A549 (cell line): ENCODE results near the gene SMARCA4. TPM values are rescaled to one million over a fixed set of nuclear protein-coding genes. Genes with fewer than 3 reads are reported as not detected.
A peak's percentile ranks its signal among the peaks of the same experiment; 100 is the strongest.

Experiments
- ATAC-seq, 2 experiments: fragments of 200-7000 bp in 1 of 2; fragments of >200 bp in 1 of 2; cut with Nextera tagmentation in 1 of 2; cut with Tn5 transposase in 1 of 2; 3 replicates each; pipeline versions ENCODE4 v1.8.0 to v1.9.1; 2018 to 2020; ENCODE audit warnings: mild to moderate bottlenecking in 1 of 2, moderate library complexity in 1 of 2
- CTCF ChIA-PET: fragments of 300-600 bp; sonication (Branson Sonifier 250); formaldehyde crosslinking; extraction: SDS; loops from one replicate; lab custom pipeline; 2021; ENCODE audit warnings: antibody characterized with exemption, inconsistent platforms; lab: Yijun Ruan, JAX
- POLR2A ChIA-PET: fragments of 350-600 bp; formaldehyde crosslinking; extraction: SDS; loops from one replicate; lab custom pipeline; 2021; ENCODE audit warnings: antibody characterized with exemption, inconsistent platforms; lab: Yijun Ruan, JAX
- DNase-seq, 2 experiments: peaks; one replicate each; pipeline versions ENCODE4 v3.0.0 to v3.0.0-alpha.2; 2011 to 2016; ENCODE audit warnings: low read depth in 1 of 2, low spot score in 1 of 2
- FAIRE-seq: peaks from 2 replicates; lab custom pipeline; 2011; peaks lifted over from hg19 to GRCh38; lab: Jason Lieb, UNC
- H3K27ac ChIP-seq, 2 experiments: fragments of >200 bp; sonication (Bioruptor Twin); formaldehyde crosslinking; 3 replicates each; pipeline ENCODE4 v1.5.1; 2016 to 2017
- H3K4me1 ChIP-seq: fragments of >200 bp; sonication (Bioruptor Twin); formaldehyde crosslinking; 3 replicates; pipeline ENCODE4 v1.6.1; 2016
- H3K4me2 ChIP-seq: fragments of >200 bp; sonication (Bioruptor Twin); formaldehyde crosslinking; 3 replicates; pipeline ENCODE4 v1.6.1; 2016
- H3K4me3 ChIP-seq: fragments of >200 bp; sonication (Bioruptor Twin); formaldehyde crosslinking; 3 replicates; pipeline ENCODE4 v1.5.1; 2016
- H3K9me3 ChIP-seq: fragments of >200 bp; sonication (Bioruptor Twin); formaldehyde crosslinking; 3 replicates; pipeline ENCODE4 v1.6.1; 2016
- ATOH8 ChIP-seq: fragments of 250-450 bp; sonication (Bioruptor Pico); IDR thresholded peaks from 2 replicates; pipeline ENCODE4 v1.5.0; 2020; ENCODE audit warnings: low read depth, mild to moderate bottlenecking, moderate library complexity
- BHLHE40 ChIP-seq: IDR thresholded peaks from 2 replicates; pipeline ENCODE4 v1.6.1; 2012; ENCODE audit warnings: low read depth, low read length, inconsistent platforms
- CBX2 ChIP-seq: fragments of 200-600 bp; sonication (generic); IDR thresholded peaks from 2 replicates; pipeline ENCODE4 v1.6.1; 2016; ENCODE audit warnings: low read depth, mild to moderate bottlenecking, borderline replicate concordance
- CBX8 ChIP-seq: fragments of 200-600 bp; sonication (generic); IDR thresholded peaks from 2 replicates; pipeline ENCODE4 v1.6.1; 2016
- CHD4 ChIP-seq: fragments of 200-600 bp; sonication (generic); IDR thresholded peaks from 2 replicates; pipeline ENCODE4 v1.6.1; 2016; ENCODE audit warnings: antibody characterized with exemption, mild to moderate bottlenecking, borderline replicate concordance
- E2F6 ChIP-seq: IDR thresholded peaks from 2 replicates; pipeline ENCODE4 v1.6.1; 2012; ENCODE audit warnings: low read depth, borderline replicate concordance
- EHMT2 ChIP-seq: fragments of 200-600 bp; sonication (generic); IDR thresholded peaks from 2 replicates; pipeline ENCODE4 v1.6.1; 2016; ENCODE audit warnings: antibody characterized with exemption, low read depth, mild to moderate bottlenecking, moderate library complexity
- EP300 ChIP-seq, 2 experiments: fragments of >200 bp; sonication (Bioruptor Twin); formaldehyde crosslinking; IDR thresholded peaks; 2 replicates in 1 of 2; 3 replicates in 1 of 2; pipeline ENCODE4 v1.6.1; 2016 to 2017
- ESRRA ChIP-seq: fragments of 150-350 bp; IDR thresholded peaks from 2 replicates; pipeline ENCODE4 v1.6.1; 2014; ENCODE audit warnings: mild to moderate bottlenecking, low read length, borderline replicate concordance
- FOSB ChIP-seq: fragments of 250-450 bp; sonication (Bioruptor Pico); IDR thresholded peaks from 2 replicates; pipeline ENCODE4 v1.5.0; 2020; ENCODE audit warnings: mild to moderate bottlenecking, moderate library complexity
- FOSL2 ChIP-seq, 2 experiments: fragments of 450-650 bp in 1 of 2; fragments of >200 bp in 1 of 2; sonication (Bioruptor Twin) in 1 of 2; formaldehyde crosslinking; IDR thresholded peaks; 2 replicates each; pipeline versions ENCODE4 v1.5.0 to v1.6.1; 2016 to 2020; ENCODE audit warnings: mild to moderate bottlenecking in 1 of 2, moderate library complexity in 1 of 2
- FOXS1 ChIP-seq: fragments of 250-450 bp; sonication (Bioruptor Pico); IDR thresholded peaks from 2 replicates; pipeline ENCODE4 v1.5.0; 2020; ENCODE audit warnings: mild to moderate bottlenecking, moderate library complexity
- GATA3 ChIP-seq: IDR thresholded peaks from 2 replicates; pipeline ENCODE4 v1.6.1; 2012; ENCODE audit warnings: borderline replicate concordance
- HES2 ChIP-seq: fragments of >200 bp; sonication (Bioruptor Twin); formaldehyde crosslinking; IDR thresholded peaks from 2 replicates; pipeline ENCODE4 v1.6.1; 2016
- HEYL ChIP-seq: fragments of 250-450 bp; sonication (Bioruptor Pico); IDR thresholded peaks from 2 replicates; pipeline ENCODE4 v1.8.0; 2021; ENCODE audit warnings: mild to moderate bottlenecking, moderate library complexity
- HMGXB4 ChIP-seq: fragments of 250-450 bp; sonication (Bioruptor Pico); IDR thresholded peaks from 2 replicates; pipeline ENCODE4 v1.5.0; 2021; ENCODE audit warnings: mild to moderate bottlenecking, moderate library complexity, borderline replicate concordance
- JUNB ChIP-seq: fragments of >200 bp; sonication (Bioruptor Twin); formaldehyde crosslinking; IDR thresholded peaks from 2 replicates; pipeline ENCODE4 v1.6.1; 2016
- KDM5A ChIP-seq: fragments of 200-600 bp; sonication (generic); IDR thresholded peaks from 2 replicates; pipeline ENCODE4 v1.6.1; 2016; ENCODE audit warnings: antibody characterized with exemption, mild to moderate bottlenecking
- MAFK ChIP-seq: fragments of 450-650 bp; IDR thresholded peaks from 2 replicates; pipeline ENCODE4 v1.6.1; 2014; ENCODE audit not compliant: partially characterized antibody
- MAZ ChIP-seq: fragments of 150-350 bp; IDR thresholded peaks from 2 replicates; pipeline ENCODE4 v1.6.1; 2014; ENCODE audit warnings: antibody characterized with exemption, low read depth, low read length, borderline replicate concordance
- MYC ChIP-seq: IDR thresholded peaks from 2 replicates; pipeline ENCODE4 v1.6.1; 2012; ENCODE audit warnings: mild to moderate bottlenecking, inconsistent platforms, low read length, improper control_type of control experiment, borderline replicate concordance
- NFE2L2 ChIP-seq: fragments of 150-350 bp; conservative IDR thresholded peaks from 2 replicates; pipeline ENCODE4 v1.6.1; 2014; ENCODE audit warnings: low read length
- NPAS2 ChIP-seq: fragments of 250-450 bp; sonication (Bioruptor Pico); IDR thresholded peaks from 2 replicates; pipeline ENCODE4 v1.8.0; 2022; ENCODE audit warnings: mild to moderate bottlenecking, moderate library complexity, borderline replicate concordance
- NR3C1 ChIP-seq: fragments of >200 bp; sonication (Bioruptor Twin); formaldehyde crosslinking; IDR thresholded peaks from 3 replicates; pipeline ENCODE4 v1.6.1; 2017
- PHF8 ChIP-seq: fragments of 200-600 bp; sonication (generic); IDR thresholded peaks from 2 replicates; pipeline ENCODE4 v1.6.1; 2016; ENCODE audit warnings: low read depth, mild to moderate bottlenecking, antibody characterized with exemption, moderate library complexity, borderline replicate concordance
- POLR2A ChIP-seq: IDR thresholded peaks from 2 replicates; pipeline ENCODE4 v1.6.1; 2012; ENCODE audit warnings: mild to moderate bottlenecking, low read length
- POLR2AphosphoS2 ChIP-seq: conservative IDR thresholded peaks from 2 replicates; pipeline ENCODE4 v1.6.1; 2012; ENCODE audit warnings: low read length, improper control_type of control experiment, inconsistent platforms
- RARB ChIP-seq: fragments of 250-450 bp; sonication (Bioruptor Pico); IDR thresholded peaks from 2 replicates; pipeline ENCODE4 v1.8.0; 2021; ENCODE audit warnings: mild to moderate bottlenecking, moderate library complexity
- TP53 ChIP-seq: fragments of 250-450 bp; sonication (Bioruptor Pico); IDR thresholded peaks from 2 replicates; pipeline ENCODE4 v1.5.0; 2021; ENCODE audit warnings: mild to moderate bottlenecking, moderate library complexity
- ZC3H11A ChIP-seq: fragments of 450-650 bp; IDR thresholded peaks from 2 replicates; pipeline ENCODE4 v1.6.1; 2014; ENCODE audit warnings: antibody characterized with exemption, mild to moderate bottlenecking
- ZFP36 ChIP-seq: fragments of 450-650 bp; IDR thresholded peaks from 2 replicates; pipeline ENCODE4 v1.6.1; 2014; ENCODE audit warnings: borderline replicate concordance; ENCODE audit not compliant: partially characterized antibody
- WGBS: methylation state at CpG from one replicate; pipeline ENCODE4 v1.1.6; 2017; ENCODE audit errors: missing lambda C conversion rate; 5-methylcytosine and 5-hydroxymethylcytosine counted together
- polyA plus RNA-seq, 4 experiments: library from polyadenylated mRNA; depleted of rRNA in 3 of 4; stranded (reverse); fragments of >200 nt; fragmentation: RNase III in 1 of 4; extraction: RNeasy Plus Mini Kit Qiagen cat#74134 plus additional on column Dnase treatment in 1 of 4; gene quantifications; 2 replicates in 3 of 4; 3 replicates in 1 of 4; pipeline ENCODE4 v1.2.3, GENCODE V29; 2011 to 2017

The SMARCA4 gene
- polyA plus RNA-seq, 2 of the 4 experiments (the other 2 are of a cell fraction), result 8.1 to 11.9 TPM

- Histone ChIP-seq H3K4me2 (no peak overlapping the region), H3K4me3 (no peak overlapping the region)
- FAIRE-seq, result no peak
- TF ChIP-seq TP53 (CRISPR knock-in tag) (no peak), HEYL (CRISPR knock-in tag) (no peak), MAFK (no peak), POLR2A (no peak), HES2 (no peak), ZC3H11A (no peak), NR3C1 (no peak), CHD4 (no peak), ZFP36 (no peak), MAZ (no peak), FOSB (no peak), CBX2 (no peak), ATOH8 (CRISPR knock-in tag) (no peak), JUNB (no peak), FOSL2 (IDR thresholded peaks at IDR 0.05) (no peak), FOSL2 (CRISPR knock-in tag; IDR thresholded peaks at IDR 0.05) (no peak), GATA3 (no peak), EHMT2 (no peak)
- TF ChIP-seq, all 56 proteins: peak for 0
- ChIA-PET POLR2A (no interaction called here), CTCF (no interaction called here)
- Histone ChIP-seq H3K9me3 (no peaks in the 10 kb centered on the region), H3K27ac (no peak overlapping the region), H3K4me1 (peaks cover 3% of the 10 kb centered on the region; the same call in 2 of the 3 replicates)
- DNase-seq (no peak), ATAC-seq (no peak)
- WGBS, result no CpG with 5 or more reads among the region's 10 CpGs
Measured at GRCh38 chr19:10920288-10920655, 40.6 kb upstream of the SMARCA4 start.

GRCh38 chr19:10920781-10921180, 40.0 kb upstream of the SMARCA4 start:
- Histone ChIP-seq H3K9me3 (no peaks in the 10 kb centered on the region), H3K27ac (no peak overlapping the region), H3K4me2 (no peak overlapping the region), H3K4me3 (no peak overlapping the region), H3K4me1 (no peaks in the 10 kb centered on the region; the same call in 2 of the 3 replicates)
- DNase-seq (no peak), FAIRE-seq (no peak), ATAC-seq (0 out of 6 replicates have a peak, but pooled peaks of 1 of the 2 experiments have one; percentile 16)
- POLR2A ChIA-PET, result no interaction called here
- WGBS, result 82% methylated on average over 7 of the region's 16 CpGs
- TF ChIP-seq HMGXB4 (CRISPR knock-in tag), result no peak
- TF ChIP-seq POLR2AphosphoS2, result no peak
- TF ChIP-seq ESRRA, result no peak
- no peak for TF ChIP-seq KDM5A
- TF ChIP-seq MAFK, result no peak
- no peak for TF ChIP-seq FOSB
- TF ChIP-seq BHLHE40, result no peak
- CTCF ChIA-PET, result no interaction called here

GRCh38 chr19:10921199-10921909, 39.5 kb upstream of the SMARCA4 start:
- WGBS, result 88% methylated on average over 25 of the region's 43 CpGs
- ATAC-seq, result no peak
- CTCF ChIA-PET, result interaction anchor here (0.7 kb wide), 1 partner anchor 14 kb away, joined by 3 read pairs; no protein-coding TSS in a partner anchor

More at GRCh38 chr19:10921199-10921909, 39.5 kb upstream of the SMARCA4 start:
- POLR2A ChIA-PET, result no interaction called here
- no peak overlapping the region for H3K4me2 ChIP-seq
- no peak overlapping the region for H3K27ac ChIP-seq
- DNase-seq, result no peak
- no peak for FAIRE-seq
- no peaks in the 10 kb centered on the region for H3K4me1 ChIP-seq
- no peaks in the 10 kb centered on the region for H3K9me3 ChIP-seq
- no peak for TF ChIP-seq MYC
- TF ChIP-seq NPAS2, result no peak
- no peak for TF ChIP-seq FOSB
- no peak for TF ChIP-seq EHMT2
- no peak for TF ChIP-seq MAZ
- no peak for TF ChIP-seq MAFK
- TF ChIP-seq FOXS1, result no peak
- TF ChIP-seq PHF8, result no peak
- no peak for TF ChIP-seq POLR2A
- TF ChIP-seq CBX8, result no peak
- TF ChIP-seq EP300 (IDR thresholded peaks at IDR 0.05), result no peak
- no peak for TF ChIP-seq KDM5A
- TF ChIP-seq E2F6, result no peak
- no peak for TF ChIP-seq RARB
- TF ChIP-seq NFE2L2, result no peak
- H3K4me3 ChIP-seq, result no peak overlapping the region
